NCI-H2029 treated with DMSO at 0.1 percent for 48 hours (cell line): ENCODE data around the gene HASPIN.

Experiments used
- DNase-seq: peaks from one replicate; lab custom pipeline; 2025; lab: John Stamatoyannopoulos, UW

HASPIN gene

DNA sequence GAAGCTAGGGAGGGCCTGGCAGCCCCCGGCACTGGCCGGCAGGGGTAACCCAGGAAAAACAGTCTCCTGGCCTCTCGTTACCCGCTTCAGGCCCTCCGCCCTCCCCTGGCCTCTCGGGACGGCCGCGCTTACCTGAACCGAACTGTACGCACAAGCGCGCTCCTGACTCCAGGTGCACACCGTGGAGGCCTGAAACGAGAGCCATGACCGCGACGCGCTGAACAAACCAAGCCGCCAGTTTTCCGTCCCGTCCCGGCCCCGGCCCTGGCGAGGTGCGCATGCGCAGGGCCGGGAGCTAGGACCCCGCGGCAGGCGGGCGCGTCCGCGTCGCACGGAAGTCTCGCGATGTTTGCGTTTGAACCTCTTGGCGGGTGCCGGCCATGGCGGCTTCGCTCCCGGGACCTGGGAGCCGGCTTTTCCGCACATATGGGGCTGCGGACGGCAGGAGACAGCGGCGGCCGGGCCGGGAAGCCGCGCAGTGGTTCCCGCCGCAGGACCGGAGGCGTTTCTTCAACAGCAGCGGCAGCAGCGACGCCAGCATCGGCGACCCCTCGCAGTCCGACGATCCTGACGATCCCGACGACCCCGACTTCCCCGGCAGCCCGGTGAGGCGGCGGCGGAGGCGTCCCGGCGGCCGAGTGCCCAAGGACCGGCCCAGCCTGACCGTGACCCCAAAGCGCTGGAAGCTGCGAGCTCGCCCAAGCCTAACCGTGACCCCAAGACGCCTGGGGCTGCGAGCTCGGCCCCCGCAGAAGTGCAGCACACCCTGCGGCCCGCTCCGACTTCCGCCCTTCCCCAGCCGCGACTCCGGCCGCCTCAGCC is at the start of gene HASPIN:
HASPIN (plus strand) TSS at position 348 of the 822 bp plus-strand sequence; CDS start at position 381, 33 bp downstream.
- peak; percentile 14 for DNase-seq

DNA sequence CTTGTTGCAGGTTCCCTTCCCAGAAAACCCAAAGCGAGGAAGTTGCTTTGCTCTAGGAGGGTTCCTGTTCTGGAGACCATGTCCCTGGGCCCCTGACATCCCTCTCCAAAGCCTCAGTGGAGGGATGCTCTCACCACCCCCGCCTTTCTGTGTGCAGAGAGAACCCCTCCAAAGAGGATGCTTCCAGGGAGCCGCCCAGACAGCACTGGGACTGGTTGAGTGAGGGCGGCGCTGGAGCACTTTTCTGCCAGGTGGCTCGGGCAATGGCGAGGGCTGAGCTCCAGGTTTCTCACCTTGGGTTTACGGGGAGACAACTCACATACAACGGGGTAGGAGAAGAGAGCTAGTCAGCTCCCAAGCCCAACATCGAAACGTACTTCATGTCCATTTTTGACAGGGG is 47.8 kb upstream of the HASPIN start:
- DNase-seq: no peak

DNA sequence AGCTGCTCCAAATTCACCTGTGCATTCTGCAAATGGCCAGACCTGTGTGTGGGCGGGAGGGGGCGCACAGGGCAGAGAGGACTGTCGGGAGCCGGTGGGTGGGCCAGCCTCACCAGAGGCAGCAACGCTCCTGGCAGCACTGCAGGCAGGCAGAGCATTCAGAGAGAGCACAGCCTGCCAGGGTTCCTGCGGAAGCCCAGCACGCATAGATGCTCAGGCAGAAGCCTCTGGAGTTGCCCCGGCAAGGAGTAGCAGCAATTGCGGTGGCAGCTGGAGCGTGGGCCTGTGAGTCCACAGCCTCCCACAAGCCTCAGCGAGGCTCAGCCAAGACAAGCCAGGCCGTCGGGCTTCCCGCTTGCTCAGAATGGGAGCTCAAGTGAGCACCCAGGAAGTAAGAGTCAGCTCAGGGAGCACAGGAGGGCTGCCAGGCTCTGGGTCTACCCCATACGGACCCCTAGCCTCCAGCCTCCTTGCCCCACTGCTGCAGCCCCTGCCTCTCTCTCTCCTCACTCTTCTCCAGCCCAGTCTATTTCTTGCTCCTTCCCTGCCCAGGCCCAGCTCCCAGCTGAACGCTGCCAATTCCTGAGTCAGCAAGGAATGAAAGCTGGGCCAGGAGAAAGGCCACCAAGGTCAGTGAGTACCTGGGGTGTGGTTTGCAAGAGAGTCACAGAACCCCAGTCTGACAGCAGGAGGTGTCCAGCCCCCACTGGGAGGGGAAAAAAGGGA is 45.4 kb upstream of the HASPIN start:
- DNase-seq: no peak

DNA sequence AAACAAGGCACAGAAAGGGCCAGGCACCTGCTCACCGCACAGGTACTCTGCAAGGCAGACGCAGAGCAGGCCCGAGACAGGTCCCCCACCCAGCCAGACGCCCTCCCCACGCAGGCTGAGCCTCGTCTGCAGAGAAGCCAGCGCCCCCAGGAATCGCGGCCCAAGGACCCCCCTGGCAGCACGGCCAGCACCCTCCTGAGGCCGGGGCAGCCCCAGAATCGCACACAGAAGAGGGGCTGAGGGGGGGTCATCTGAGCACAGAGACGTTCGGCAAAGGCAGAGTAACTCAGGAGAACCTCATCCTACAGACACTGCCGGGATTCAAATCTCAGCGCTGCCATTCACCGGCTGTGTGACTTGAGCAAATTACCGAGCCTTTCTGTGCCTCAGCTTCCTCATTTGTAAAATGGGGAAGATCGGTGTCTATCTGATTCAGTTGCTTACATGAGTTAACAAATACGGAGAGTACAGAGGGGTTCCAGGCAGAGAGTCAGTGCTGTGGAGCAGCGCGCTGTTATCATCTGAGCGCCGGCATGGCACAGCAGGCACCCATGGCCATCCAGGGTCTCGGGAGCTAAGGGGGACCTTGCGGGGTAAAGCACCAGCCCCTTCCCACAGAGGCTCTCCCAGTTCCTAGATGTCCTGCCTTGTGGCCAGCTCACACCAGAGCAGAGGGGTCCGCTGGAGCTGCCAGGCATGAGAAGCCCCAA is 44.7 kb upstream of the HASPIN start:
- DNase-seq: no peak

DNA sequence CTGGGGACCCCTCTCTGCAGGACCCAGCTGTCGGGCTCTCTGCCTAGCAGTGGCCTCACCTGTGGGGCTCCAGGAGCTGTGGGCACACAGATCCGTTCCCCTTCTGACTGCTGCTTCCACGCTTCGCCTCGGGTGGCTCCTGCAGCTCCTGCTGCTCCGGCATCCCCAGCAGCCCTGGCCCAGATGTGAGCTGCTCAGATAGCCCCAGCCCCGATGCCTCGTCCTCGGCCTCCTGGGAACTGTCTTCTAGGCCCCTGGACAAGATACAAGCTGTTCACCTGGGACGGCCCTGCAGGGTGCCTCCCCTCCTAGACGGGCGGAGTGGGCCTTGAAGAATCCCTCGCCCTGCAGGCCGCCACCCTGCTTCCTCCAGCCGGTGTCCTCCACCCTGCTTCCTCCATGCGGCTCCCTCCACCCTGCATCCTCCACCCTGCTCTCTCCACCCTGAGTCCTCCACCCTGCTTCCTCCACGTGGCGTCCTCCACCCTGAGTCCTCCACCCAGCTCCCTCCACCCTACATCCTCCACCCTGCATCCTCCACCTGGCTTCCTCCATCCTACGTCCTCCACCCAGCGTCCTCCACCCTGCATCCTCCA is 44.1 kb upstream of the HASPIN start:
- no peak for DNase-seq

DNA sequence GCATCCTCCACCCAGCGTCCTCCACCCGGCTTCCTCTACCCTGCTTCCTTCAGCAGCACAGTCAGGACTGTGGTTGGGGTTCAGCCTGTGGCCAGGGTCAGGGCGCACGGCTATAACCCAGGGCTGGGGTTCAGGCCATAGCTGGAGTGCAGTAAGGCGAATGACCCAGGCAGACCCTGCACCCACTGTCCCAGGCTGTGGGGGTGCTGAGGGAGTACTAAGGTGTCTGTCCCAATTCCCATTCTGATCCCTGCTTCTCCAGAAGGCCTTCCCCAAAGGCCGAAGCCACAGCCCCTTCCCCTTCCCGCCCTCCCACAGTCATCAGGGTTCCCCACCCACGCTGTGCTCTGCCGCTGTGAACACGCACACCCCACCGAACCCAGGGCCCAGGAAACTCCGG is 42.6 kb upstream of the HASPIN start:
- DNase-seq: no peak

DNA sequence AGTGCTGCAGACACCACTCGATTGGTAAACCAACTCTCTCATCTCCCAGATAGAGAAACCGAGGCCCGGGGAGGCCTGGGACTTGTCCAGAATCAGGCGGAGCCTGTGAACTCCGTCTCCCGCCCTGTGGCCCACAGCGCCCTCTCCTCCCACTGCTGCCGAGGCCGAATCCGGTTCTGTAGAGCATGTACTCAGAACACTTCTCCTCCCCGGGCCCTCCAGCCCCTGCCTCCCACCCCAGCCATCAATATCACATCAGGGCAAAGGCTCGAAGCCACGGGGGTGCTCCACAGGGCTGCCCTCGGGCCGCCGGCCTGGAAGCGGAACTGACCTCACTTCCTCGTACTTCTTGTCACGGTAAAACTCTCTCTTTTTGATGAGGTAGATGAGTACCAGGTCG is 42.1 kb upstream of the HASPIN start:
- no peak for DNase-seq

DNA sequence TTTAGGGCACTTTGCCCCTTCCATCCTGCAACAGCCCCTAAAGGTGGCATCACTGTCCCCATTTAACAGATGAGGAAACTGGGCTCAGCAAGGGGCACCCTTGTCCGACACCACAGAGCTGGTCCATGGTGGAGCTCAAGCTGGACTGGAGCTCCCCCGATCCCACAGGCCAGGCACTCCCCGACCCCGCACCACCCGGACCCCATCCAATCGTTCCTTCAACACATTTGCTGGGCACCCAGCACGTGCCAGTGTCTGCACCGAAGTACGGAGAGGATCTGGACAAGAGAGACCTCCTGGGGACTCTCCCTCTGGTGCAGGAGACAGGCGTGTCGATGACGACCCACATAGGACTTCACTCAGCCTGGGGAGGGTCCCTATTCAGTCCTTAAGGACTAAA is 41.7 kb upstream of the HASPIN start:
- no peak for DNase-seq

DNA sequence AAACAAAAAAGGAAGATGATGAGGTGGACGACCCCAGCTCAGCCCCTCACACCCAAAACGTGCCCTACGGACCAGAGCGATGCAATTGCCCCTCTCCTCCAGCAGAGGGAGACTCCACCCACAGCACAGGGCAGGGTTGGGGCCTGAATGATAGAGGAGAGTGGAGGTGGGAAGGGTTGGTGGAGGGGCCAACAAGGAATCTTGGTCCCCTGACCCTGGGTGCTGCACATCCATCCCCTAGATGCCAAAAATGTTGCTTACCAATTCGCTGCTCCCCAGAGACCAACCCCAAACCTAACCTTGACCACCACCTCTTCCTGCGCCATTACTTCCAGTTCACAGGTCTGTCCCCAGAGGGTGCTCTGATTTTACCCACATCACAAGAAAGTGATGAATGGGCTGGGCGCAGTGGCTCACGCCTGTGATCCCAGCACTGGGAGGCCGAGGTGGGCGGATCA is 40.6 kb upstream of the HASPIN start:
- no peak for DNase-seq

DNA sequence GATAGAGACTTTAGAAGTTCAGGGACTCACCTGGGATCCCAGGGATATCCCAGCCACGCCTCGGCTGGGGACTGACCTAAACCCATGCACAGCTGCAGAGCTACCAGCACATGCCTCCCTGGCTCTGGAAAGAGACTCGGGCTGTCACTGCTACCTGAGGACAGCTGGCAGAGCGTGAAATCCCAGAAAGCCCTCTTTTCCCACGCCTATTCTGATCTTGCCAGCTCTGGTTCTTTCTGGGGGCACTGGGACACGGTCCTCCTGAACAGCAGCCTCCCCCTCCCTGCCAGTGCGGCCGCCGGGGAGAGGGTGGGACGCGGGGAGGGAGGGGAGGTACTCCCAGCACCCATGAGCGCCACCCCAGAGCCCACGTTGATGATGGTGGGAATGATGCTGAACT is 38.5 kb upstream of the HASPIN start:
- no peak for DNase-seq

DNA sequence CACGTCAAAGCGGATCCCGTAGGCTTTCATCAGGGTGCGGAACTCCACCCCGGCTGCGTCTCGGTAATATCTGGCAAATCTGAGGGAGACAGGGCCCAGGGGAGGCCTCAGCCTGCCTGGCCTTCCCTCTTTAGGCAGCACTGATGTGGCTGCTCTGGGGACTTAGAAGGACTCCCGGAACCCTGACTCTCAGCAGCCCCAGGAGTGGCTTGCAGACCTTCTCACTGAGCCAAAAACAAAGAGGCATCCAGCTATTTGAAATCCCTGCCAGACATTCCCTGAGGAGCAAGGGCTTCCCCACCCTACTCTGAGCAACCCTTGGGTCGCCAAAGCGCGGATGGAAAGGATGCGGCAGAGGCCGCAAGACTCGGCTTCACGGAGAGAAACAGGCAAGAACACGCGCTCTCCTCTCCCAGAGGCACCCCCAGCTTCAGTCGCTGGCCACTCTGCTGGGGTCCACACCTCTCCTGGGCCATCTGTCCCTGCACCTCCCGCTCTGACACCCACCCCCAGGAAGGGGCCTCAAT is 35.6 kb upstream of the HASPIN start:
- no peak for DNase-seq

DNA sequence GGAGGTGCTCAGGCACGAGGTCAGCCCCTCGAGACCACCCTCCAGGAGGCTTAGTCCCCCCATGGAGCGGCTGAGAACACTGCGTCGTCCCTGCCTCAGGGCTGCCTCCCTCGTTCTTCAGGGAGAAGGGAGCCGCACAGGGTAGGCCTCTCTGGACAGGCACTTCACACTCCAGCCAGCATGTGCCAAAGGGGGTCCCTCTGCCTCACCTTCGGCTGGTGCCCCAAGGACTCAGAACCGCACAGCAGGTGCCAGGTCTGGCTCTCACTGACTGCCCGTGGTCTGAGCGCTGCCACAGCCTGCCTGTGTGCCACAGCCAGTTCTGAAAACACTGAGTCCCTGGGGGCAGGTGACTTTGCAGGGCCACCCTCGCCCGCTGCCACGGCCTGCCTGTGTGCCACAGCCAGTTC is 34.8 kb upstream of the HASPIN start:
- no peak for DNase-seq

DNA sequence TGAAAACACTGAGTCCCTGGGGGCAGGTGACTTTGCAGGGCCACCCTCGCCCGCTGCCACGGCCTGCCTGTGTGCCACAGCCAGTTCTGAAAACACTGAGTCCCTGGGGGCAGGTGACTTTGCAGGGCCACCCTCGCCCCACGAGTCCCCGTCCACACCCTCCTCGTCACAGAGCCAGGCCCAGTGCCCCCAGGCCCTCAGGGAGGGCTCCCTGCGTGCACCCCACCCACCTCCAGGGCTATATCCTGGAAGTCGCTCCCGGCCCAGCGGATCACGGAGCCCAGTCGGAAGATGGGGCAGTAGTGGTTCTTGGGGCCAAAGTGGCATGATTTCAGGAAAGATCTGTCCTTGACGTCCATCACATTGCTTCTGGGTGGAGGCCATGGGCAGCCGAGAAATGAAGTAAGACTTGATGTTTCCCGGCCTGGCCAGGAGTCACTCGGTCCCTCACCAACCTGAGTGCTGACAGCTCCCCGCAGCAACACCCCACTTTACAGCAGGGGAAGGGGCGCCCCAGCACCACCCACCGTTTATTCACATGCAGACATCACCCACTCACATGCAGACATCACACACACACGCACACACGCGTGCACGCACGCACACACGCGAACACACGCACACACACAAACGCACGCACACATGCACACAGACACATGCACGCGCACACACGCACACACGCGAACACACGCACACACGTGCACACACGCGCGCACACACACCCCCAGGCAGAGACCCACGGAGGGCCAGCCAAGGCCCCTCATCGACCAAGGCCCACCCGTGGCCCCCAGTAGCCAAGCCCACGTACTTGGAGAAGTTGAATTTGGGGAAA is 34.2 kb upstream of the HASPIN start:
- no peak for DNase-seq

DNA sequence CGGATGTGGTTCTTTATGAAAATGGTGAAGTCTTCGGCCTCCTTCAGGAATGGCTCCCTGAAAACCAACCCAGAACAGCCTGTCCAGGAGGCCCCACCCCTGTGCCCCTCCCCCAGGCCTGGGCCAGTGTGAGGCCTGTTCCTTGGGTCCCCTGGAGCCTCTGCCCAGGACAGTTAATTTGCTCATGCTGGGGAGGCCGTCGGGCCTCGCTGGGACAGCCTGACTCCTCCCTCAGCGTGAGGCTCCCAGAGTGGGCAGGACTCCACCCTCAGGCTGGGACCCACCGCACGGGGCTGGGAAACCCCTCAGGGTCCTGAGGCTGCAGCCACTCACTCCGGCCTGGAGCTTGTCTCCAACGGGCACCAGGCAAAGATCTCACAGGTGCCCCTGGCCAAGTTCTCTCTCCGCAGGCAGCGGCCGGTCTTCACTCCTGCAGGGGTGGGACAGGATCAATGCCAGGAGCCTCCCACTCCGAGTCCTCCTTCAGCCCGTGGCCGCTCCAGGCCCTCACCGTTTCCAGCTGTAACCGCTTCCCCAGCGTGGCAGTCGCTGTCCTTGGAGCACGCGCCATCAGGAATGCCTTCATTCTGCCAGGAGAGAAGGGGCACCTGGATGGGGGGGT is 33.5 kb upstream of the HASPIN start:
- no peak for DNase-seq

DNA sequence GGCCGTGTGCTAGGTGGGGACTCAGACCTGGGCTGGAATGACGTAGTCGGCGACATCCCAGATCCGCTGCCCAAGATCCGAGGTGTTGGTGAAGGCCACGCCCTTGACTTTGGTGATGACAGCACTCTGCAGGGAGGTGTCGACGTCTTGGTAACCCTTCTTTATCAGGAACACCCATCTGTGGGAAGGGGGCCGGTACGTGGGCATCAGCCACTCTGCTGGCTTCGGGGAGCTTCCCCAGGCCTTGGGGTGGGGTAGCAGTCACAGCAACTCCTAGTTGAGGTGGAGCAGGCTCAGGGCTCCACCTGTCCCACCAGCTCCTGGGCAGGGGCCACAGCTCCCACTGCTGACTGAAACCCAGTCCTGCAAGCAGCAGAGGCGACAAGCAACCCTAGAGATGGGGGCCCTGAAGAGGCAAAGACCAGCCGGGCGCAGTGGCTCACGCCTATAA is 32.1 kb upstream of the HASPIN start:
- no peak for DNase-seq

DNA sequence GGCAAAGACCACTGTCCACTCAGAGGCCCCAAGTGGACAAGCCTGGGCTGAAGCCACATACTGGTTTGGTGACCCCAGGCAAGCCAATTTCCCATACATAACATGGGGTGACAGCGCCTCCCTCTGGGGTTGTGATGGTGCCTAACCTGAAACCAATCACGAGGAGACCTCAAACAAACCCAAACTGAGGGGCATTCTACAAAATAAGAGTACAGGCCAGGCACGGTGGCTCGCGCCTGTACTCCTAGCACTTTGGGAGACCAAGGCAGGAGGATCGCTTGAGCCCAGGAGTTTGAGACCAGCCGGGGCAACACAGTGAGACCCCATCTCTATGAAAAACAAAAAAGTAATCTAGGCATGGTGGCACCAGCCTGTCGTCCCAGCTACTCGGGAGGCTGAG is 31.4 kb upstream of the HASPIN start:
- DNase-seq: no peak

DNA sequence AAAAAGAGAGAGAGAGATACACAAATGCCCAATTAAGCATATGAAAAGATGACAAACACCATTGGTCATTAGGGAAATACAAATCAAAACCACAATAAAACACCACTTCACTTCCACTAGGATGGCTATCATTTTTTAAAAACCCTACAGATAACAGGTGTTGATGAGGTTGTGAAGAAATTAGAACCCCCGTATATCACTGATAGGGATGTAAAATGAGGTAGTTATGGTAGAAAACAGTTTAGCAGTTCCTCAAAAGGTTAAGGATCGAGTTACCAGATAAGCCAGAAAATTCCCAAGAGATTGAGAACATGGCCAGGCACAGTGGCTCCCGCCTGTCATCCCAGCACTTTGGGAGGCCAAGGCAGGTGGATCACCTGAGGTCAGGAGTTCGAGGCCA is 30.6 kb upstream of the HASPIN start:
- no peak for DNase-seq

DNA sequence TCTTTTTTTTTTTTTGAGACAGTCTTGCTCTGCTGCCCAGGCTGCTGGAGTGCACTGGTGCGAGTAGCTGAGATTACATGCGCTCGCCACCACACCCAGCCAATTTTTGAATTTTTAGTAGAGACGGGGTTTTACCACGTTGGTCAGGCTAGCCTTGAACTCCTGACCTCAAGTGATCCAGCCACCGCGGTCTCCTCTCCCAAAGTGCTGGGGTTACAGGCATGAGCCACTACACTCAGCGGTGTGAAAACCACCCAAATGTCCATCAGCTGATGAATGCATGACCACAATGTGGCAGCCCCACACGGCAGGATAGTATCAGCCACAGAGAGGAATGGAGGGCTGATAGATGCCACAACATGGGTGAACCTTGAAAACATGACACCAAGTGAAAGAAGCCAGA is 29.9 kb upstream of the HASPIN start:
- DNase-seq: no peak

DNA sequence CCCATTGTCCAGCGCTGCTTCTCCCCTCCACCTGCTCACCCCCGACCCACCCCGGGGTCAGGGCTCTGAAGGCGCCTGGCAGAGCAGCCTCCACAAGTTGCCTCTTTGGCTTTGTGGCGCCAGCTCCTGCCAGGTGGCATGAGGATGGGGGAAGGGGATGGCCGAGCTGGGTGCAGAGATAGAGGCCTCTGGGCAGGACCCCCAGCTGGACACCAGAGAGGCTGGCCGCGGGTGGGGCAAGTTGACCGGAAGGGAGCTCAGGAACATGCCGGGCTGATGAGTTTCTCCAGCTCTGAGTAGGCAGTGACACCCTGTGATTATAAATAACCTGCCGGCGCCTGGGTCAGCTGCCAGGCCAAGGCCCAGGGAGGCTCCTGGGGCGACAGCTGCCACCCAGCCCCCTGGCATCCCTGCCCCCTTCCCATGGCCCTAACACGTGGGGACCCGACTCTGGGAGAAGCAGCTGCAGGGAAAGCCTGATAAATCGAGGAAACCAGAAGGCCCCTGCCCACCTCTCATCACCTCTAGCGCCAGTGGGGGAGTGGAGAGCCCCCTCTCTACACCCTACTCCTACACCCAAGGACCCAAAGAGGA is 28.5 kb upstream of the HASPIN start:
- DNase-seq: no peak

DNA sequence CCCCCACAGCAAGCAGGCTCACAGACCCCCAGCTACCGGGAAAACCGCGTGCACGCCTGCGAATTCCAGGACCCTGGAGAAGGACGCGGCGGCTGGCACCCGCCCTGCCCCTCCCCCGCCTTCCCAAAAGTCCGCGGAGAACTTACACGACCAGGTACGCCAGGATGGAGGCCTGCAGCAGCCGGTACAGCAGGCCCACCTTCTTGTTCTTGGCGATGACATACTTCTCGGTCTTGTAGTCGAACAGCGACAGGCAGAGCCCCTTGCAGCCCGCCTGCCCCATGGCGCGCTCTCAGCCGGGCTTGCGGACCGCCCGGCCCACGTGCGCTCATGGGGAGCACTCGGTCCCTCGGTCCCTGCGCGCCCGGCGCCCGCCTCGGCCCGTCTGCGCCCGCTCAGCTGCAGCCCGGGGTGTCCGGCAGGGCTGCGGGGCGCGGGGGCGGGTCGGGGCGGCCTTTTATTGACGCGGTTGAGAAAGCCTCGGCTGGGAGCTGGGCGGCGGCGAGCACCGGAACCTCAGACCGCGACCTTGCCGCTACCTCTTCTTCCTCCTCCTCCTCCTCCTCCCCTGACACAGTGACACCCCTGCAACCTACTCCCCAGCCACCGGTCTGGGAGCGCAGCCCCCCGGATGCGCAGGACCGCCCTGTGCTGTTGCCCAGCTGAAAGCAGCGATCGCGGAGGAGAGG is 27.8 kb upstream of the HASPIN start, which contains the start of gene P2RX5:
P2RX5 (minus strand) TSS at position 433 of the 689 bp plus-strand sequence; CDS start at position 283, 150 bp downstream.
- DNase-seq: no peak
